GM13976 (cell line): Measurements from ENCODE around the gene ASPSCR1.

Experiments used
- DNase-seq: peaks from one replicate; pipeline ENCODE4 v3.0.0; 2012; ENCODE audit warnings: low spot score
- in situ Hi-C: fragments of 300-500 bp; cut with MboI; formaldehyde crosslinking; loops from one replicate; pipeline ENCODE4 v1.12.0; 2022; ENCODE audit warnings: low sequenced_read_pairs, mixed read lengths, inconsistent platforms; ENCODE audit not compliant: unreplicated experiment
- TF ChIP-seq, protein P1 (sequence below): IDR thresholded peaks from 2 replicates; pipeline ENCODE4 v1.5.1; 2012; ENCODE audit warnings: borderline replicate concordance, mild to moderate bottlenecking; ENCODE audit not compliant: insufficient read depth; ENCODE audit errors: extremely low read depth, missing control alignments, control extremely low read depth

ASPSCR1 gene

DNA sequence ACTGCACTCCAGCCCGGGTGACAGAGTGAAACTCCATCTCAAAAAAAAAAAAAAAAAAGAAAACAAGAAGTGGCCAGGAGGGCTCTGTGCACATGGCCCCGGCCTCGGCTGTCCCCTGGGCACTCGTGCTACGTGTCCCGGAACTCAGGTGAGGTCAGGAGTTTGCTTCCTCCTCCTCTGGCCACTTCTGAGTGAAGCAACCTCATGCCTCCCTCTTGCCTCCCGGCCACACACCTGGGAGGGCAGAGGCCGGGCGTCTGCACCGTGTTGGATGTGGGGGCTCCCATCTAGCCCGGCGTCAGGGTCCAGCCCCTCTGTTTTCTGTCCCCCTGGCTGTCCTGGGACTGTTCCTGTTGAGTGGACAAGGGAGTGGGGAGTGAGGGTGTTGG, 22.2 kb downstream of the ASPSCR1 start:
- no peak for DNase-seq
- TF ChIP-seq, protein P1, sequence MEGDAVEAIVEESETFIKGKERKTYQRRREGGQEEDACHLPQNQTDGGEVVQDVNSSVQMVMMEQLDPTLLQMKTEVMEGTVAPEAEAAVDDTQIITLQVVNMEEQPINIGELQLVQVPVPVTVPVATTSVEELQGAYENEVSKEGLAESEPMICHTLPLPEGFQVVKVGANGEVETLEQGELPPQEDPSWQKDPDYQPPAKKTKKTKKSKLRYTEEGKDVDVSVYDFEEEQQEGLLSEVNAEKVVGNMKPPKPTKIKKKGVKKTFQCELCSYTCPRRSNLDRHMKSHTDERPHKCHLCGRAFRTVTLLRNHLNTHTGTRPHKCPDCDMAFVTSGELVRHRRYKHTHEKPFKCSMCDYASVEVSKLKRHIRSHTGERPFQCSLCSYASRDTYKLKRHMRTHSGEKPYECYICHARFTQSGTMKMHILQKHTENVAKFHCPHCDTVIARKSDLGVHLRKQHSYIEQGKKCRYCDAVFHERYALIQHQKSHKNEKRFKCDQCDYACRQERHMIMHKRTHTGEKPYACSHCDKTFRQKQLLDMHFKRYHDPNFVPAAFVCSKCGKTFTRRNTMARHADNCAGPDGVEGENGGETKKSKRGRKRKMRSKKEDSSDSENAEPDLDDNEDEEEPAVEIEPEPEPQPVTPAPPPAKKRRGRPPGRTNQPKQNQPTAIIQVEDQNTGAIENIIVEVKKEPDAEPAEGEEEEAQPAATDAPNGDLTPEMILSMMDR: no peak
- in situ Hi-C loops: no loop called here

GRCh38 chr17:81999976-82000802, 22.8 kb downstream of the ASPSCR1 start:
- TF ChIP-seq, protein P1: no peak
- DNase-seq: no peak
- in situ Hi-C loops: no loop called here

DNA sequence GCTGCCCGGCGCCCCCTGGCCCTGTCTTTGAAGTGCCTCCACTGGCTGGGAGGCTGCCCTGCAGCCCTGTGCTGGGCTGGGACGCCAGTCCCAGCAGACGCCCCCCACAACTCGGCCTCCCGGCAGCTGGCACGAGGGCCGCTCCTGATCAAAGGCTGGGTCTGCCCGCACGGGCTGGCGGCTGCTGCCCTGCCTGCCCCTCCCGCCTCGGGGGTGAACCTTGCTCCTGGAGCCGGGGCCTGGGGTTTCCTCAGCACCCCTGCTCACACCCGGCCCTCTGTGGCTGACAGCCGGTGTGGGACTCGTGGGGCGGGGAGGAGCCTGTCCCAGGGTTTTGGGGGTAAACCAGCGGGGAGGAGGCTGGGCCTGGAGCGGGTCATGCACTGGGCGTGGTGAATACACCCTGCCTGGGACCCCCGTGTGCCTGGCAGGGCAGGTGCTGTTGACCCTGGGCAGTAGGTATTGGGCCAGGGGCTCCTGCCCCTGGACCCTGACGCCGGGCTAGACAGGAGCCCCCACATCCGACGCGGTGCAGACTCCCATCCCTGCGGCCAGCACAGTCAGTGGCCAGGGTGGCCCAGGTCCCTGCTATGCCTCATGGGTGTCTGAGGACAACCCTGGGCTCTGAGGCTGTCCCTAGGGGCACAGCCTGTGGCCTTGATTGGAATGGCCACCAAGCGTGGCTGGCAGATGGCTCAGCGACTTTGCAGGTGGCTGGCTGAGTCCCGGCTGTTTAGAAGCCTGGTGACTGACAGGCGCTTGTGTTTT, 23.6 kb downstream of the ASPSCR1 start:
- in situ Hi-C loops: no loop called here
- TF ChIP-seq, protein P1: no peak
- DNase-seq: no peak

- no peak for DNase-seq
- in situ Hi-C loops: no loop called here
- TF ChIP-seq, protein P1: no peak
Observed at GRCh38 chr17:82001571-82002056, 24.2 kb downstream of the ASPSCR1 start.

DNA sequence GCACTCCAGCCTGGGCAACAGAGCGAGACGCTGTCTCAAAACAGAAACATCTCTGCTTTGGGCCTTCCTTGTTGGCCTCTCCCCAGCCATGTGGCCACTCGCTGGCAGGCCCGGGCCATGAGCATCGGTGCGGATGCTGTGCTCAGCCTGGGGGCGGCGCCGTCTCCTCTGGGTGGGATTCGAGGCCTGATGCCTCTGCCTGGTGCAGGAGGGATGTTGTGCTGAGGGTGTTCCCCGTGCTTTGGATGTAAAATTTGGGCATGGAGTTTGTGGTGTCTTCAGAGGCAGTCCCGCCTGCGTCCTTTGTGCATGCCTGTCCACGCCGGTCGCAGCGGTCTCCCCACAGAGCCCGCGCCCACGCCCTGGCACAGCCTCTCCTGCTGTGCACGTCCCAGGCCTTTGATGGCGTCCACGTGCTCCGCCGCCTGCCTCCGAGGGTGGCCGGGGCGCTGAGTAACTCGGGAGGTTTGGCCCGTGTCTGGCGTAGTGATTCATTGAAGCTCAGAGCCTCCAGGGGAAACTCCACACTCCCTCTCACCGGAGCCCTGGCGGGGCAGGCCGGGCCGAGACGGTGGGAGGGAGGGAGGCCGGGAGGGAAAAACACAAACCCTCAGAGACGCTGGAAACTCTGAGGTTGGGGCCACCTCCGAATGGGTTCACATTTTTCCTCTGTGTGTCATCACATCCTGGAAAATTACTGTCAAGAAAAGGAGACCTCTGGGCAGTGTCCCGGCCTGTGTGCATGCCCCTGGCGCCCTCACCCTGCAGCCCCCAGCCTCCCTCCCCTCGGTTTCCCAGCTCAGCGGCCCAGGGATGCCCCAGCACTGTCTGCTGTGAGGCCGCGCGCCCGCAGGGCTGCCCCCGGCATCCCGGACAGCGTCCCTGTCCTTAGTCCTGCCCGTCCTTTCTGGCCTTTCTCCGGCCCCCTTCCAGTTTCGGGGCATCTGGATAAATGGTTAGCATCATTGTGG, 26.3 kb downstream of the ASPSCR1 start:
- in situ Hi-C loops: no loop called here
- TF ChIP-seq, protein P1: no peak
- DNase-seq: no peak
